K562 (cell line): ENCODE data around the gene AGPAT4. TPM values are rescaled to one million over a fixed set of nuclear protein-coding genes. Genes with fewer than 3 reads are reported as not detected.

Source experiments
- CBX5 ChIP-seq: IDR thresholded peaks from 2 replicates; pipeline ENCODE4 v1.6.1; 2014; ENCODE audit warnings: low read depth, borderline replicate concordance
- CHCHD3 ChIP-seq: fragments of 250-450 bp; sonication (Bioruptor Pico); IDR thresholded peaks from 2 replicates; pipeline ENCODE4 v2.1.2; 2022; ENCODE audit warnings: mild to moderate bottlenecking
- DACH1 ChIP-seq: fragments of 450-650 bp; IDR thresholded peaks from 2 replicates; pipeline ENCODE4 v1.6.1; 2018; ENCODE audit not compliant: partially characterized antibody
- DLX4 ChIP-seq: fragments of 250-450 bp; sonication (Bioruptor Pico); IDR thresholded peaks from 2 replicates; pipeline ENCODE4 v1.6.1; 2021; ENCODE audit warnings: mild to moderate bottlenecking
- ESRRB ChIP-seq: fragments of 250-450 bp; sonication (Bioruptor Pico); IDR thresholded peaks from 2 replicates; pipeline ENCODE4 v1.5.0; 2020; ENCODE audit warnings: mild to moderate bottlenecking, moderate library complexity, borderline replicate concordance
- HDAC2 ChIP-seq: fragments of 450-650 bp; IDR thresholded peaks from 2 replicates; pipeline ENCODE4 v1.6.1; 2016; ENCODE audit warnings: mild to moderate bottlenecking
- HDAC6 ChIP-seq: IDR thresholded peaks from 2 replicates; pipeline ENCODE4 v1.6.1; 2012; ENCODE audit warnings: low read depth, mild to moderate bottlenecking, control low read depth, inconsistent platforms, low read length, moderate library complexity
- MTF1 ChIP-seq: fragments of 250-450 bp; sonication (Bioruptor Pico); IDR thresholded peaks from 2 replicates; pipeline ENCODE4 v1.9.0; 2021; ENCODE audit warnings: moderate library complexity, mild to moderate bottlenecking, inconsistent platforms, borderline replicate concordance
- MYNN ChIP-seq, 2 experiments: sonication (generic); formaldehyde crosslinking in 1 of 2; IDR thresholded peaks; 2 replicates each; pipeline versions ENCODE4 v1.5.0 to v1.6.1; 2016 to 2020; ENCODE audit warnings: antibody characterized with exemption in 1 of 2, missing genetic modification reagents in 1 of 2
- NR2C1 ChIP-seq, 2 experiments: fragments of 450-650 bp; IDR thresholded peaks; 2 replicates each; pipeline ENCODE4 v1.6.1; 2017; ENCODE audit warnings: mild to moderate bottlenecking in 2 of 2, antibody characterized with exemption in 1 of 2, inconsistent platforms in 1 of 2, missing compliant biosample characterization in 1 of 2, missing genetic modification characterization in 1 of 2
- NR2F6 ChIP-seq: fragments of 450-650 bp; formaldehyde crosslinking; IDR thresholded peaks from 2 replicates; pipeline ENCODE4 v1.4.0; 2020; ENCODE audit warnings: mild to moderate bottlenecking
- PHB2 ChIP-seq: fragments of 450-650 bp; IDR thresholded peaks from 2 replicates; pipeline ENCODE4 v1.6.1; 2017; ENCODE audit warnings: low read depth
- PURB ChIP-seq: sonication (generic); formaldehyde crosslinking; IDR thresholded peaks from 2 replicates; pipeline ENCODE4 v1.9.0; 2021; ENCODE audit warnings: low read depth, mild to moderate bottlenecking, missing genetic modification reagents
- RB1 ChIP-seq: fragments of 450-650 bp; IDR thresholded peaks from 2 replicates; pipeline ENCODE4 v1.6.1; 2017; ENCODE audit warnings: low read depth, mild to moderate bottlenecking
- SAP30 ChIP-seq: fragments of 200-600 bp; sonication (generic); IDR thresholded peaks from 2 replicates; pipeline ENCODE4 v1.6.1; 2012; ENCODE audit warnings: borderline replicate concordance, low read depth, mild to moderate bottlenecking, moderate library complexity, low read length, control low read depth, inconsistent platforms; ENCODE audit not compliant: insufficient read depth, poor library complexity, severe bottlenecking
- SMARCC2 ChIP-seq: fragments of 450-650 bp; IDR thresholded peaks from 2 replicates; pipeline ENCODE4 v1.6.1; 2017; ENCODE audit warnings: antibody characterized with exemption, moderate library complexity, mild to moderate bottlenecking, low read depth
- SP1 ChIP-seq: sonication (generic); formaldehyde crosslinking; IDR thresholded peaks from 2 replicates; pipeline ENCODE4 v1.8.1; 2022; ENCODE audit warnings: mild to moderate bottlenecking, missing genetic modification reagents
- TCFL5 ChIP-seq: fragments of 250-450 bp; sonication (Bioruptor Pico); conservative IDR thresholded peaks from 2 replicates; pipeline ENCODE4 v1.6.1; 2021; ENCODE audit warnings: mild to moderate bottlenecking, moderate library complexity, matching md5 sums
- ZFX ChIP-seq: sonication (generic); formaldehyde crosslinking; IDR thresholded peaks from 2 replicates; pipeline ENCODE4 v1.8.0; 2022; ENCODE audit warnings: mild to moderate bottlenecking, missing genetic modification reagents, moderate library complexity
- ZKSCAN3 ChIP-seq: fragments of 250-450 bp; sonication (Bioruptor Pico); IDR thresholded peaks from 2 replicates; pipeline ENCODE4 v1.4.0; 2020
- ZNF174 ChIP-seq: fragments of 250-450 bp; sonication (Bioruptor Pico); IDR thresholded peaks from 2 replicates; pipeline ENCODE4 v1.4.0; 2020; ENCODE audit warnings: mild to moderate bottlenecking
- polyA plus RNA-seq, 8 experiments: library from polyadenylated mRNA; depleted of rRNA in 4 of 8; stranded (reverse) in 5 of 8; unstranded in 3 of 8; fragments of >200 nt; fragmentation: Nextera tagmentation in 2 of 8; fragmentation: Illumina TruSeq in 1 of 8; extraction: Ambion mirVana in 2 of 8; extraction: Trizol in 1 of 8; gene quantifications; 2 replicates each; pipeline versions ENCODE4 v1.2.1 to v1.2.3, GENCODE V29; 2011 to 2014; ENCODE audit warnings: inconsistent platforms in 1 of 8, missing spikeins in 1 of 8
- total RNA-seq, 7 experiments: library from RNA; depleted of rRNA in 6 of 7; stranded (reverse); fragments of >200 nt in 6 of 7; fragmentation: Illumina TruSeq in 2 of 7; extraction: Trizol in 2 of 7; gene quantifications; 2 replicates each; pipeline versions ENCODE4 v1.2.1 to v1.2.3, GENCODE V29; 2011 to 2021; ENCODE audit warnings: low replicate concordance in 1 of 7
- TF ChIP-seq, protein P1 (sequence below): fragments of 250-450 bp; sonication (Bioruptor Pico); IDR thresholded peaks from 2 replicates; pipeline ENCODE4 v1.4.0; 2020
- TF ChIP-seq, protein P2 (sequence below): fragments of 450-650 bp; IDR thresholded peaks from 2 replicates; pipeline ENCODE4 v1.6.1; 2018; ENCODE audit not compliant: partially characterized antibody

AGPAT4 gene
- total and polyA plus RNA-seq, 9 of the 15 experiments (the other 6 are each of a cell fraction or from before 2014, with no cell fraction given) = 2.2 to 15.0 (median 5.7) TPM

- TF ChIP-seq ZFX (CRISPR knock-in tag) (peak; percentile 29; the same call in 1 of the 2 replicates), ESRRB (CRISPR knock-in tag) (no peak), MYNN (IDR thresholded peaks at IDR 0.05) (peak; percentile 92), MYNN (CRISPR knock-in tag; IDR thresholded peaks at IDR 0.05) (no peak), RB1 (peak; percentile 64; the same call in 1 of the 2 replicates), PURB (CRISPR knock-in tag) (no peak), SP1 (CRISPR knock-in tag) (peak; percentile 67; the same call in 1 of the 2 replicates), NR2F6 (CRISPR knock-in tag) (no peak), SAP30 (no peak), DACH1 (peak; percentile 78), ZKSCAN3 (no peak), MTF1 (CRISPR knock-in tag) (no peak), DLX4 (CRISPR knock-in tag) (no peak), PHB2 (peak; percentile 98), ZNF174 (CRISPR knock-in tag) (no peak), CHCHD3 (CRISPR knock-in tag) (no peak), HDAC6 (no peak), CBX5 (peak; percentile 85; the same call in 1 of the 2 replicates), NR2C1 (IDR thresholded peaks at IDR 0.05) (no peak), NR2C1 (tag; IDR thresholded peaks at IDR 0.05) (peak; percentile 47; the same call in 1 of the 2 replicates), TCFL5 (CRISPR knock-in tag) (no peak), SMARCC2 (peak; percentile 94), HDAC2 (peak; percentile 92)
- TF ChIP-seq, protein P1, sequence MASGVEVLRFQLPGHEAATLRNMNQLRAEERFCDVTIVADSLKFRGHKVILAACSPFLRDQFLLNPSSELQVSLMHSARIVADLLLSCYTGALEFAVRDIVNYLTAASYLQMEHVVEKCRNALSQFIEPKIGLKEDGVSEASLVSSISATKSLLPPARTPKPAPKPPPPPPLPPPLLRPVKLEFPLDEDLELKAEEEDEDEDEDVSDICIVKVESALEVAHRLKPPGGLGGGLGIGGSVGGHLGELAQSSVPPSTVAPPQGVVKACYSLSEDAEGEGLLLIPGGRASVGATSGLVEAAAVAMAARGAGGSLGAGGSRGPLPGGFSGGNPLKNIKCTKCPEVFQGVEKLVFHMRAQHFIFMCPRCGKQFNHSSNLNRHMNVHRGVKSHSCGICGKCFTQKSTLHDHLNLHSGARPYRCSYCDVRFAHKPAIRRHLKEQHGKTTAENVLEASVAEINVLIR (CRISPR knock-in tag) = peak; percentile 12; the same call in 1 of the 2 replicates
- TF ChIP-seq, protein P2, sequence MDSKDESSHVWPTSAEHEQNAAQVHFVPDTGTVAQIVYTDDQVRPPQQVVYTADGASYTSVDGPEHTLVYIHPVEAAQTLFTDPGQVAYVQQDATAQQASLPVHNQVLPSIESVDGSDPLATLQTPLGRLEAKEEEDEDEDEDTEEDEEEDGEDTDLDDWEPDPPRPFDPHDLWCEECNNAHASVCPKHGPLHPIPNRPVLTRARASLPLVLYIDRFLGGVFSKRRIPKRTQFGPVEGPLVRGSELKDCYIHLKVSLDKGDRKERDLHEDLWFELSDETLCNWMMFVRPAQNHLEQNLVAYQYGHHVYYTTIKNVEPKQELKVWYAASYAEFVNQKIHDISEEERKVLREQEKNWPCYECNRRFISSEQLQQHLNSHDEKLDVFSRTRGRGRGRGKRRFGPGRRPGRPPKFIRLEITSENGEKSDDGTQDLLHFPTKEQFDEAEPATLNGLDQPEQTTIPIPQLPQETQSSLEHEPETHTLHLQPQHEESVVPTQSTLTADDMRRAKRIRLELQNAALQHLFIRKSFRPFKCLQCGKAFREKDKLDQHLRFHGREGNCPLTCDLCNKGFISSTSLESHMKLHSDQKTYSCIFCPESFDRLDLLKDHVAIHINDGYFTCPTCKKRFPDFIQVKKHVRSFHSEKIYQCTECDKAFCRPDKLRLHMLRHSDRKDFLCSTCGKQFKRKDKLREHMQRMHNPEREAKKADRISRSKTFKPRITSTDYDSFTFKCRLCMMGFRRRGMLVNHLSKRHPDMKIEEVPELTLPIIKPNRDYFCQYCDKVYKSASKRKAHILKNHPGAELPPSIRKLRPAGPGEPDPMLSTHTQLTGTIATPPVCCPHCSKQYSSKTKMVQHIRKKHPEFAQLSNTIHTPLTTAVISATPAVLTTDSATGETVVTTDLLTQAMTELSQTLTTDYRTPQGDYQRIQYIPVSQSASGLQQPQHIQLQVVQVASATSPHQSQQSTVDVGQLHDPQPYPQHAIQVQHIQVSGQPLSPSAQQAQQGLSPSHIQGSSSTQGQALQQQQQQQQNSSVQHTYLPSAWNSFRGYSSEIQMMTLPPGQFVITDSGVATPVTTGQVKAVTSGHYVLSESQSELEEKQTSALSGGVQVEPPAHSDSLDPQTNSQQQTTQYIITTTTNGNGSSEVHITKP = peak; percentile 52
Observed at GRCh38 chr6:161254464-161255253, 19.2 kb downstream of the AGPAT4 start (continued).
